GM18519 (cell line): Measurements from ENCODE around the gene PLXNA4.

ENCODE experiments used
- ATAC-seq: cut with Tn5 transposase; IDR thresholded peaks from one replicate; pipeline ENCODE4 v1.9.1; 2021; ENCODE audit warnings: mild to moderate bottlenecking, moderate library complexity; ENCODE audit not compliant: unreplicated experiment, low FRiP score

The PLXNA4 gene

GRCh38 chr7:132592936-132593335 lies 16.7 kb upstream of the PLXNA4 start:
- ATAC-seq: no peak

DNA sequence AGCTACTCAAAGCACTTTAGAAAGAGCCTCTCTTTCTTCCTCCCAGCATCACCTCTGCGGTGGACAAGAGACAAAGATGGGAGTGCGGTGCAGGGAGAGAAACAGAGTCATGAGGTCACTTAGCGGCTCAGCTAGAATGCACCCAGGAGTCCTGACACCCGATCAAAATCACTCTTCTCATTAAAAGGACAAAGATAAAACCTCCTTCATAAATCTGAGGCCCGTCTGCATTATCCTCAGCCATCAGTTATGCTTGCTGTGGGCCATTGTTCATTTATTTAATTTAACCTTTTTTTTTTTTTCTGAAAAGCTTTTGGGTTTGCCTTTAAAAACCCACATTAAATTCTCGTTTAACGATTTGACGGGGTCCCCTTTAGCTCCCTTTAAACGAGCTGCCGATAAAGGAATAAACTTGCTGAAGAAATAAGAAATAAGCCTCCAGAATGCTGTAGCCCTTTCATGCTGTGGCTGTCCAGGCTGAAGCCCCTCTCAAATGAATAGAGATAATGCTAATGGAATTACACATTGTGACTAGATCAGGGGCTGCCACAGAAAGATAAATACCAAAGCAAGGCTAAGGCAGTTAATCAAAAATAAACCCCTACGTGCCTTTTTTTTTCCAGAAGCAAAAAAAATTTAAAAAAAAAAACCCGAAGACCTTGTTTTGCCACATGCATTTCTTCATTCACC lies 16.1 kb upstream of the PLXNA4 start:
- no peak for ATAC-seq

DNA sequence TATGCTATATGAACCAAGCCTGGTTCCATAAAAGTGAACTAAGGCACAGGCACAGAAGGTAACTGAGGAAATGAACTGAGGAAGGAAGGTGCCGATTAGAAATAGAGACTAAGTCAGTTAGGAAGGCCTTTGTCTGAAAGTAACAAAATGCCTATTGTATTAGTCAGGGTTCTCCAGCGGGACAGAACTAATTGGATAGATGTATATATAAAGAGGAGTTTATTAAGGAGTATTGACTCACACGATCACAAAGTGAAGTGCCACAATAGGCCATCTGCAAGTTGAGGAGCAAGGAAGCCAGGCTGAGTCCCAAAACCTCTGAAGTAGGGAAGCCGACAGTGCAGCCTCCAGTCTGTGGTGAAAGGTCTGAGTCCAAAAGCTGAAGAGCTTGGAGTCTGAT lies 13.9 kb upstream of the PLXNA4 start:
- ATAC-seq: no peak

- ATAC-seq: no peak
Observed at GRCh38 chr7:132588596-132588995, 12.3 kb upstream of the PLXNA4 start.

DNA sequence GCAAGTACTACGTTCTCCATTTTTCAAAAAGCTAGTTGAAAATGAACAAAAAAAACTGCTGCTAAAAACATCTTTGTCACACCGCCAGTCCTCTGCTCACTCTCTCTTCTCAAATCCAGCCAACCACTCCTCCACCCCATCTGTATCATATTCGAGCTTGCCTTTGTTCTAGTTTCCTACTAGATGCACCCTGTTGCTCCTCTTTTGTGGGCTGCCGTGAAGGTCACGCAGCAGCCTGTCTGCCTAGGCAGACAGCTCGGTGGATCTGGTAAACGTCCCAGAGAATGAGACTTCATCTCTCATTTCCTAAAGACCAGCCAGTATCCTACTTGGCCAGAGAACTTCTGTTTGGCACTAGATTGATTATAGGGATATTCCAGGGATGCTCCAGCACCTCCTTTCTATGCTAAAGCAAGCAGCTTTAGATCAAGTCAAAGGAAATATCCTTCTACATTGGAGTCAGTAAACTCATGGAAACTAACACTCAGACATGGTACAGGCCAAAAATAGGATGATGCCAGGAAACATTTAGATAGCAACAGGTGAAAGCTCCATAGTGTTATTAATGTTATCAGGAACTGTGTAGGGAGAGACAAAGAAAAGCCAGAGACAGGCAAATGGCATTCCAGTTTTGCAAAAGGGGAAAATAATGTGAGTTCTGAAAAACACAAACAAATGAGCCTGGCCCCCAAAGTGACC lies 8.7 kb upstream of the PLXNA4 start:
- no peak for ATAC-seq

DNA sequence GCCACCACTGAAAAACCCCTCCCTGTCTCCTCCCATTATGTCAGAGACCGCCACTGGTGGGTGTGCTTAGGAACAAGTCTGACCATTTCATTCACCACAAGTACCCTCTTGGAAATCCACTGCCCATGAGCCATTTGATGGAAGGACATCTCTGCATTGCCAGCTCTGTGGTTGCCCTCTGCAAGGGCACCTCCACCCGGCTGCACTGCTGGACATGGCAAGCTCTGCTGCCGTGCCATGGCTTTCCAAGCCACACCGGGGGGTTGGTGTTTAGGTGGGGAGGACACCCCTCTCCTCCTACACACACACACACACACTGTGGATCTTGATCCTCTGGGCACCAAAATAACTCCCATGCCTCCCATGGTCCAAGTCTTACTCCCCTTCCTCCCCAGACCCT lies 5.2 kb upstream of the PLXNA4 start:
- no peak for ATAC-seq

GRCh38 chr7:132580717-132581285 lies 4.5 kb upstream of the PLXNA4 start:
- ATAC-seq: peak; percentile 71

- ATAC-seq: no peak
Observed at GRCh38 chr7:132580277-132580676, 4.0 kb upstream of the PLXNA4 start.

GRCh38 chr7:132579260-132579899 lies 3.1 kb upstream of the PLXNA4 start:
- no peak for ATAC-seq

- no peak for ATAC-seq
Observed at GRCh38 chr7:132578826-132579225, 2.6 kb upstream of the PLXNA4 start.

GRCh38 chr7:132578050-132578370 lies 1.7 kb upstream of the PLXNA4 start:
- no peak for ATAC-seq

GRCh38 chr7:132577206-132578049 lies 1.2 kb upstream of the PLXNA4 start:
- ATAC-seq: no peak

DNA sequence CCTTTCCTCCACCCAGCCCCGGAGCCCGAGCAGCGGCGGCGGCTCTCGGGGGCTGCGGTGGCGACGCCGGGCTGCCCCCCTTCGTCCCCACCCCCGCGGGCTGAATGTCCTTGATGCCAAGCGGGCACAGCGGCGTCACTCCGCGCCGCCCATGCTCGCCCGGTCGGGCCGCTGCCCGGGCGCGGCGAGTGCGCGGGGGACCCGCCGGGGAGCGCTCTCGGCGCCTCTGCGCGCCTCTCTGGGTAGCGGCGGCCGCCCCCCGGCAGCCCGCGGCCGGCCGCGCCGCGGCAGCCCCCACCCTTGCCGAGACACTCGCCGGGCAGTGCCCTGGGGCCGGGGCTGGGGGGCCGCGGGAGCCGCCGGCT lies 433 bp upstream of the PLXNA4 start:
- no peak for ATAC-seq

DNA sequence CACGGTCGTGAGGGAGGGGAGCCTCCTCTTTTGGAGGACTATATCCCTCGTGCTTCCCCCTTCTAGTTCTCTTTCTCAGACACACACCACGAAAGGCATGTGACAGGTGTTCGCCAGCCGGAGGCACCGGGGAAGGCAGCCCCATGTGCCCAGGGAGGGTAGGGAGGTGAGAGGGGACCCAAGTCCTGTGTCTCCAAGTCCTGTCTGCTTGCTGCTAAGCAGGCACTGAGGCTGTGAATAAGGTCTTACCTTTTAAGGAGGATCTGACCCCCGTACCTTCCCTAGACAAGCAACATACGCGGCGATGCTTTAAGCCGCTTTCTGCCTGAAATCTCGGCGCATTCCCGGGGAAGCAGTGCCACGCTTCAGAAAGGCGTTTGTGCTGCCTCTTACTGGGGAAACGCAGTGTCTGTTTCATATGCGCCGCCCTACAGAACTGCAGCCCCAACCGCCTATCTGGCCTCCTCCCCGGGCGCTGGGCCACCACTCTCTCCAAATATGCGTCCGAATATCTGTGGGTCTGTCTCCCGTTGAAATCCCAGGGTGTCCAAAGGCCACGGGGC lies 770 bp downstream of the PLXNA4 start:
- no peak for ATAC-seq

GRCh38 chr7:132574223-132574622 lies 2.0 kb downstream of the PLXNA4 start:
- no peak for ATAC-seq

- ATAC-seq: no peak
Observed at GRCh38 chr7:132573251-132573955, 2.9 kb downstream of the PLXNA4 start.

DNA sequence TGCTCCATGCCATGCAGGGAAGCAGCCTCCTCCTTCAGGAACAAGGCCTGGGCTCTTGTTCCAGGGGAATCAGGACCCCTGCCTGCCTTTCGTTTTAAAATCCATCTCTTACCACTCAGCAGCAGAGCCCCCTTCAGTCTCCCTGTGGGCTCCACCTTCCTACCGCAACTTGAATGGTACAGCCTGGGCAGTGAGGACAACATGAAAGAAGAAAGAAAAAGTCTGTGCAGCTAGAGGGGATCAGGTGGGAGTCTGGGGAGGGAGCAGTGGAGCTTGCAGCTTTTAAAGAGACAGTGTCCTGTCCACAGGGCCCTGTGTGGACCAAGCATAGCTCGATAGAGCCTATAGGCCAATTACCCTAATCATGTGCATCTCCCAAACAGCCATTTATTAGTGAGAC lies 3.7 kb downstream of the PLXNA4 start:
- no peak for ATAC-seq

- ATAC-seq: no peak
Observed at GRCh38 chr7:132571970-132572369, 4.3 kb downstream of the PLXNA4 start.

DNA sequence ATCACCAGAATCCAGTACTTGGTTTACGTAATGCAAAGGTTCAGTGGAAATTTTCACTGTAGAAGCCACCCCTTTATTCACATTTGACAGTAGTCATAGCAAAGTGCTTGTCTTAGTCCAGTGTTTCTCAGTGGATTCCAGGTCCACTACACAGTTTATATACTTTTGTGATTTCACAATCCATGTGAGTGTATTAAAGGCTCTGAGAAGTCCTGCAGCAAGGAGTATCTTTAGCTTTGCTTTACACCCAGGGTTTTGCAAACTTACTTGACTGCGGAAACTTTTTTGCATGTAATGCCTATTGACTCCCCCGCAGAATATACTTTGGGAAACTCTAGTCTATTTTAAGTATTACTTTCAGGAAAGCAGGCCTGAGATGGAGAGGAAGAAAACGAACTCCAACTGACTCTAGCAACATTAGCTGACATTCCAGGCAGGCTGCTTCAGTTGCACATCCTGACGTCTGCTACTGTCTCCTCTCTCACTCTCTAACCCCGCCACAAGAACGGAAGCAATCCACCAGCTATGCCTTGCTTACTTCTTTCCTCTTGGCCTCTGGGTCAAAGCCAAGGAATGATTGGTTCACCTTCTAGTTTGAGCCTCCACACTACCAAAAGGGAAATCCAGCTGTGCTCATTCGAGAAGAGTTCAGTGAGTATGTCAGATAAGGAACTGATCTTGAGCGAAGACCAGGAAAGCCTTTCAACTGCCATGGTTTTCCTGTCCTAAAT lies 6.2 kb downstream of the PLXNA4 start:
- no peak for ATAC-seq
